GM12874 (cell line): ENCODE measurements around the gene CERK.

Experiments used
- CTCF ChIP-seq: IDR thresholded peaks from 2 replicates; pipeline ENCODE4 v1.5.1; 2011; ENCODE audit warnings: low read depth, mild to moderate bottlenecking, control low read depth, low read length, moderate library complexity; ENCODE audit not compliant: insufficient read depth

The CERK gene

GRCh38 chr22:46691571-46691970 is 46.5 kb downstream of the CERK start:
- no peak for TF ChIP-seq CTCF

- no peak for TF ChIP-seq CTCF
Measured at GRCh38 chr22:46690146-46690545, 47.9 kb downstream of the CERK start.

GRCh38 chr22:46688949-46689348 is 49.1 kb downstream of the CERK start:
- no peak for TF ChIP-seq CTCF

GRCh38 chr22:46687460-46687859 is 50.6 kb downstream of the CERK start:
- no peak for TF ChIP-seq CTCF

- no peak for TF ChIP-seq CTCF
Measured at GRCh38 chr22:46687048-46687444, 51.0 kb downstream of the CERK start.

GRCh38 chr22:46686221-46687047 is 51.6 kb downstream of the CERK start:
- TF ChIP-seq CTCF: no peak

GRCh38 chr22:46684706-46685105 is 53.3 kb downstream of the CERK start:
- no peak for TF ChIP-seq CTCF
